CD4-positive, alpha-beta T cell treated with Interleukin-4 for 4 hours (primary cell): ENCODE data around the gene FAXC.
"Not testable (repeated sequence)": the region's sequence is repeated elsewhere in the genome, so short reads cannot be mapped to it uniquely, and the experiment has no call there.

Source experiments
- DNase-seq: peaks from one replicate; pipeline ENCODE4 v3.0.0-alpha.2; 2020

The FAXC gene

GRCh38 chr6:99338188-99338587 lies 11.3 kb downstream of the FAXC start:
- DNase-seq = no peak

- not testable (repeated sequence) for DNase-seq
Measured at GRCh38 chr6:99335298-99335697, 14.2 kb downstream of the FAXC start.

- peak; percentile 19 for DNase-seq
Measured at GRCh38 chr6:99334526-99335127, 14.8 kb downstream of the FAXC start.

- no peak for DNase-seq
Measured at GRCh38 chr6:99333068-99333467, 16.4 kb downstream of the FAXC start.

- DNase-seq = no peak
Measured at GRCh38 chr6:99331531-99331930, 17.9 kb downstream of the FAXC start.

DNA sequence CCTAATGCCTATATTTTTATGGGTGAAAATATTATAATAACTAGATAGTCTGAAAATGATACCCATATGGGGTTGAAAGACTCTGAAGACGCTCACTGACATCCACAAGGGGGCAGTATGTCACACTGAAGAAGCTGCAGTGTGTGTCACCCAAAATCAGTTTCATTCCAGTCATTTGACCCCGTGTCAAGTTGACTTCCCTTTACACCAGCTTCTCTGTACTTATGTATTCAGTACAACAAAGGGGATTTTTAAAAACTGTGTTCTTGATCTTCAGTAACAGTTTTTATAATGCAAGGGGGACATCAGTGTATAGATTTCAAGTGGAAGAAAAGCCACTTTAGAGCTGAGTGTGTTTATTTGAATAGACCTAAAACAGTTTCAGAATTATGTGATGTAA lies 19.3 kb downstream of the FAXC start:
- DNase-seq = peak; percentile 70

DNA sequence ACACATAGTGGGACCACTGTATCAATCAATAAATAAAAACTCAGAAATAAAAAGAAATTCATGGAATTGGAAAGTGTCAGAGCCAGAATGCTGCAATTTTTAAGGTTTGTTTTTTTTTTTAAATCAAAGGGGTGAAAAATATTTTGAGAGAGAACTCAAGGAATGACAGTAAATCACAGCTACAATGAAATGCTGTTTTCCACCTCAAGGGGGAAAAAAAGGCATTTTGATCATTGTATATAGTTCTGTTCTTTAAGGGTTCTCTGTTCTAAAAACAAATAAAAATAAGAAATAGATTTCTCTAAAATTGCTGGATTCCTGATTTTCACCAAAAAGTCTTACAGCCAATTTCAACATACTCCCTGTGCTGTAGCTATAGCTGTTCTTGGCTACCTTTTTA lies 24.5 kb downstream of the FAXC start:
- DNase-seq = no peak

GRCh38 chr6:99318566-99318965 lies 30.9 kb downstream of the FAXC start:
- no peak for DNase-seq

- no peak for DNase-seq
Measured at GRCh38 chr6:99312354-99312753, 37.1 kb downstream of the FAXC start.

GRCh38 chr6:99310553-99310952 lies 38.9 kb downstream of the FAXC start:
- DNase-seq = no peak

DNA sequence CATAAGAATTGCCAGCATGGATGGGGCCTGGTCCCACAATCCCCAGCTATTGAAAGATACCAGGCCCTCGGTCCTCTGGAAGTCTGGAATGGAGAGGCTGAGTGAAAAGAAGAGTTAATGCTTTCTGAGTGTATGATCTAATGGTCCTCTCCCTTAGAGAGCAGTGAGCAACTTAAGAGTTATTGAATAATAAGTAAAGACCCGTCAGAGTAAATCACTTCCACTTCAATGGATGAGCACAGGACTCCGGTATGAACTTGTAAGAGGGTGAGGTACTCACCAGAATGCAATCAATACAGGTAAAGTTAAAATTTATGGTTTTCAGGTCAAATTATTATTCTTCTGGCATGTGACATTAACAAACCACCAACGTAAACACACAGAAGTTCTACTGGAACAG lies 39.9 kb downstream of the FAXC start:
- no peak for DNase-seq

- DNase-seq = no peak
Measured at GRCh38 chr6:99308788-99309187, 40.7 kb downstream of the FAXC start.

- DNase-seq = no peak
Measured at GRCh38 chr6:99307295-99307907, 42.1 kb downstream of the FAXC start.

GRCh38 chr6:99306341-99306740 lies 43.1 kb downstream of the FAXC start:
- DNase-seq = no peak

DNA sequence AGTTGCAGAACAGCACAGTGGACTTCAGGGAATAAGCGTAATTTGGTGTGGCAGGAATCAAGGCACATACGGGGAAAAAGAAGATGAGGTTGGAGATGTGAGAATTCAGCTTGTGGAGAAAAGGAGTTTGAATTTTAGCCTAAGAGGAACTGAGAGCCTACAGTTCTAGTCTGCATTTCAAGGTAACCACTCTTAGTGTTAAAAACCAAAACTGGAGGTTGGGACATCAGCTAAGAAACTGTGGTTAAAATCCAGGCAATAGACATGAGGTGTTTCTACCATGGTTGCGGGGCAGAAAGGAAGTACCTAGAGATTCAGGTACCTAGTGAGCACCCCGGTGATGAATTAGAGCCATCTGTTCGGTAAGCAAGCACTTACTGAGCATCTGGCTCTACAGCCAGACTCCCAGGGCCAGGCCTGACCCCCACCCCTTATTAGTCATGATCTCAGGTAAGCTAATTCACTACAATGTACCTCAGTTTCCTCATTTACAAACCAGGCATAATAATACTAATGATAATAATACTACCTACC lies 44.4 kb downstream of the FAXC start:
- no peak for DNase-seq

- no peak for DNase-seq
Measured at GRCh38 chr6:99297415-99297814, 52.1 kb downstream of the FAXC start.

- DNase-seq = no peak
Measured at GRCh38 chr6:99297006-99297405, 52.5 kb downstream of the FAXC start.

DNA sequence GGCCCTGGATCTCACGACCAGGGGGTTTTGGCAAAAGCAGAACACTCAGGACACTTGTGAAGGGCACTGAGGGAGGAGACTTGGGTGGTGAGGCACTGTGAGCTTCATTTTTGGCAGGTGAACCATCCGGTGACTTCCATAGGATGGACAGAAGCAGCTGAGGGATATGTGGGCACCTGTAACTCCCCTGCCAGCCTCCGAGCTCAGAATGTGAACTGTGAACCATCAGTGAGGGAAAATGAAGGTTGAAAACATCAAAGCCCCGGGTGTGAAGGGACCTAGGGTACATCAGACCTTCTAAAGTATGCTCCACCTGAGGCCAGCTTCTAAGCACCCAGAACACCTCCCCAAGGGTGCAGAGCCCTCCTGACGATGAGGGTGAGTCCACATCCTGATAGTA lies 53.2 kb downstream of the FAXC start:
- no peak for DNase-seq

DNA sequence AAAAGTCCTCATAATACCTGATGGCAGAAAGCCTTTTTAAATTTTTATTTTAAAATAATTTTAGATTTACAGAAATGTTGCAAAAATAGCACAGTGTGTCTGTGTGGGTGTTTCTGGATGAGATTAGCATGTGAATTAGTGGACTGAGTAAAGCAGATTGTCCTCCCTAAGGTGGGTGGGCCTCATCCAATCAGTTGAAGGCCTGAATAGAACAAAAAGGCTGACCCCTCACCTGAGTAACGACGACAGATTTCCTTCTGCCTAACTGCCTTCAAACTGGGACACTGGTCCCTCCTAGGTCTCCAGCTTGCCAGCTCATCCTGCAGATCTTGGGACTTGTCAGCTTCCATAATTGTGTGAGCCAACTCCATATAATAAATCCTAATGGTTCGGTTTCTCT lies 54.2 kb downstream of the FAXC start:
- DNase-seq = no peak

DNA sequence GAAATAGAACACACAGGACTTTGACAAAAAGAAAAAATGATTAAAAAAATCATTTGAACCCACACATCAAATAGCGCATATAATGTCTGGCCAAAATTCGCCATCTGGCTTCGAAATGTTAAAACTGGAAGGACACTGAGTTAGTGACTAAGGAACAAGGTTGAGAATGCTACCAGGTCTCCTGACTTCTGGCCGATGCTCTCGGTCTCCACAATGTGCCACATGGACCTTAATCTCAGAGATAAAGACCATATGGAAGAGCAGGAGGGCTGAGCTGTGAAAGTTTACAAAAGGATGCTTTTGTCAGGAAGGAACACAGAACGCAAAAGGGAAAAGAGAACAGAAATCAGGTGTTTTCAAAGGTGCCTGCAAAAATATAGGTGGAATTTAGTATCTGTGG lies 54.7 kb downstream of the FAXC start:
- DNase-seq = no peak

GRCh38 chr6:99289701-99290100 lies 59.8 kb downstream of the FAXC start:
- no peak for DNase-seq

DNA sequence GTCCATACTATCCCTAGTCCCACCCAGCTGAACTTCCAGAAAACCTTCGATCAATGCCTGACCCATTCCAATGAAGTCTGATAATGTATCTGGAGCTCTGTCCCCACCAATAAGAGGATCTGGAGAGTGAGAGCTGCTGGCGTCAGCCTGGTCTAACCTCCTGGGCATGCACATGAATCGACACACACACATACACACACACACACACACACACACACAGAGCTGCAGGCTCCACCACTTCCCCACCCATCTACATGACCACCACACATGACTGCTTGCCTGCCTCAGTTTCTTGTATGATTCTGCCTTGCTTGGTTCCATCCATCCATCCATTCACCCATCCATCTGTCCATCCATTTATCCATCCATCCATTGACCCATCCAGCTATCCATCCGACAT lies 60.8 kb downstream of the FAXC start:
- DNase-seq = no peak

DNA sequence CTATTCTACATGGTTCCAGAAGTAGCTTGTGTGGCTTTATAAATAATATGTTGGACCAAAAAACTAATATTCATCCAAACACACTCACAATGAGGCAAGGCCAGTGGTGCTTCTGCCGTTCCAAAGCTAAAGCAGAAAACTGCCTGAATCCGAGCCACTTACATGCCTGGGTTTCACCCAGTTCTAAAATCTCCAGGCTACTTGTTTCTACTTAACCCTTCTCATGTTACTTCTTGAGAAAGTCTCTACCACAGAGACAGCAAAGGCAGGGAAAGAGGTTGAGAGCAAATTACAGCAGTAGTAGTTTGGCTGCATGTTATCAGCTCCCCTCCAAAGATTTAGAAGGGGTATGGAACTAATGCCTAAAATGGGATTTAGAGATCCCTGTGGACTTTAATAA lies 62.0 kb downstream of the FAXC start:
- no peak for DNase-seq

DNA sequence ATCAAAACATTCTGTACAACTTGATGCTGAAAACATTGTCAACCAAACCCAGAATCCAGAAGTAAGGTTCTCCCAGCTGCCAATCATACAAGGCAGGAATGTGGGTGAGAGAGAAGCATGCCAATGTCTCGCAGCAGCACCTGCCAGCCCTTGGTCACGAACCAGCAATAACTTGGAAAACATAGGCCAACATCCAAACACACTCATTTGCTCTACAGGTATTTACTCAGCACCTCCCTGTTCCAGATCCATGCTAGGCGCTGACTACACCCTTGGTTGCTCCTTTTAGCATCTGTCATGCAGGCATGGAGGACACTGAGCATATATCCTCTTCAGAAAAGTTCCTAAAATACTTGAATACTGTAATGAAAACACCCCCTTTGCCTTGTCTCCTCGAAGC lies 63.6 kb downstream of the FAXC start:
- no peak for DNase-seq

DNA sequence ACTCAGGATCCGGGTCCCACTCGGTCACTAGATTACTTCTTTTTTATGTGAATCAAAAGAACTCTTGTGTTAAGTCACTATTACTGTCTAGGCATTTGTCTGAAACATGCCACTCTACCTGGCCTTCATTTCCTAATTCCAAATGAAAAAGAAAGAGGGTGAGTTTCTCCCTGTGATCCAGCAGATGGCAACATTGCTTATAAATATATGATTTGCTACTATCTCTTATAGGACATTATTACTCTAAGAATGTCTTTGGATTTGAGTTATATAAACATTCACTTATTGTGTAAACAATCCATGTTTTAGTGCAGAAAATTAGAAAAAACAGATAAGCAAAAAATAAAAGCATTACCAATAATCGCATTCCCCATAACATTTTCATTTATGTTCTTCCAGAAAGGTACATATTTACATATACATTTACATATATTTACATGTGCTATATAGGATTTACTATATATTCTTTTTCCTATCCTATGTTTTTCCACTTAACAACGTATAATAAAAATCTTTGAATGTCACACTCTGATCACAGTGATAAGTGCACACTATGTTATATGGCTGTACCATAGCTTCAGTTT lies 66.9 kb downstream of the FAXC start:
- DNase-seq = no peak
